WTC11 (cell line): ENCODE data around the gene XRCC1.

ENCODE experiments used
- CTCF ChIP-seq: fragments of 200-600 bp; IDR thresholded peaks from 2 replicates; pipeline ENCODE4 v1.8.0; 2022; ENCODE audit warnings: antibody characterized with exemption
- FOXP4 ChIP-seq: sonication (generic); formaldehyde crosslinking; IDR thresholded peaks from 2 replicates; pipeline ENCODE4 v1.8.0; 2022; ENCODE audit warnings: mild to moderate bottlenecking, missing genetic modification reagents
- GTF2I ChIP-seq: fragments of 250-450 bp; sonication (Bioruptor Pico); conservative IDR thresholded peaks from 2 replicates; pipeline ENCODE4 v1.4.0; 2021; ENCODE audit warnings: mild to moderate bottlenecking
- JUN ChIP-seq: sonication (generic); formaldehyde crosslinking; IDR thresholded peaks from 2 replicates; pipeline ENCODE4 v1.8.0; 2023; ENCODE audit warnings: mild to moderate bottlenecking, missing genetic modification reagents
- ZNF121 ChIP-seq: sonication (generic); formaldehyde crosslinking; IDR thresholded peaks from 2 replicates; pipeline ENCODE4 v1.8.0; 2023; ENCODE audit warnings: missing genetic modification reagents

GRCh38 chr19:43591904-43592772, 16.8 kb upstream of the XRCC1 start:
- TF ChIP-seq CTCF (no peak), GTF2I (CRISPR knock-in tag) (no peak), ZNF121 (CRISPR knock-in tag) (no peak), FOXP4 (CRISPR knock-in tag) (no peak), JUN (CRISPR knock-in tag) (no peak)
